ENCODE results near the gene PAX5.

PAX5 gene

GRCh38 chr9:37042421-37042820 lies 8.4 kb upstream of the PAX5 start:
- TF ChIP-seq ZFX (IDR thresholded peaks at IDR 0.05) = no peak
- TF ChIP-seq CTCF (conservative IDR thresholded peaks at IDR 0.05) = no peak
- no peak overlapping the region for H3K27ac ChIP-seq

- TF ChIP-seq CTCF (conservative IDR thresholded peaks at IDR 0.05) (no peak), ZFX (IDR thresholded peaks at IDR 0.05) (no peak)
- H3K27ac ChIP-seq = no peak overlapping the region
Observed at GRCh38 chr9:37040508-37041127, 6.5 kb upstream of the PAX5 start.

DNA sequence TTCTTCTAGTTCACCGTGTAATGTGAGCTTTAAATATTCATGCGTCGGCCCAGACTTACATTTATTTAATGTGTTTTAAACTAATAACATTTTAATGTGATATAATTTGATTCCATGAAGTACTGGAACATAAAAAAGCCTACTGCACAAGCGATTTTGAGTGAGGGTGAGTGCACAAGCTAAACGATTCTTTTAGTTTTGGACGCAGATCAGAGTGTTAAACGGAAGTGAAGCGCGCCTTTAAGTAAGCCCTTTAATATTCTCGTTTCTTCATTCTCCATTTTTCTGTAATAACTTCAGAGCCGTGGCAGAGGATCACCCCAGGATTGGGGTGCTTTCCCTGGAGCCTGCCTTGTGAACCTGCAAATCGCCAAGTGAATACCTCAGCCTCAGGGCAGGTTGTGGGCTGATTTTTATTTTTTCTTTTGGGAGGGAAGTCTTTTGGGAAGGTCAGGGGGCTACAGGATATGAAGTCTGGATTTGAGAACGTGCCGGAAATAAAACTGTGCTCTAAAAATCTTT lies 4.9 kb upstream of the PAX5 start:
- no peak overlapping the region for H3K27ac ChIP-seq
- TF ChIP-seq CTCF (conservative IDR thresholded peaks at IDR 0.05) = no peak

- no peak overlapping the region for H3K27ac ChIP-seq
- TF ChIP-seq ZFX (IDR thresholded peaks at IDR 0.05) (no peak), CTCF (conservative IDR thresholded peaks at IDR 0.05) (no peak)
Observed at GRCh38 chr9:37038302-37038942, 4.4 kb upstream of the PAX5 start.

DNA sequence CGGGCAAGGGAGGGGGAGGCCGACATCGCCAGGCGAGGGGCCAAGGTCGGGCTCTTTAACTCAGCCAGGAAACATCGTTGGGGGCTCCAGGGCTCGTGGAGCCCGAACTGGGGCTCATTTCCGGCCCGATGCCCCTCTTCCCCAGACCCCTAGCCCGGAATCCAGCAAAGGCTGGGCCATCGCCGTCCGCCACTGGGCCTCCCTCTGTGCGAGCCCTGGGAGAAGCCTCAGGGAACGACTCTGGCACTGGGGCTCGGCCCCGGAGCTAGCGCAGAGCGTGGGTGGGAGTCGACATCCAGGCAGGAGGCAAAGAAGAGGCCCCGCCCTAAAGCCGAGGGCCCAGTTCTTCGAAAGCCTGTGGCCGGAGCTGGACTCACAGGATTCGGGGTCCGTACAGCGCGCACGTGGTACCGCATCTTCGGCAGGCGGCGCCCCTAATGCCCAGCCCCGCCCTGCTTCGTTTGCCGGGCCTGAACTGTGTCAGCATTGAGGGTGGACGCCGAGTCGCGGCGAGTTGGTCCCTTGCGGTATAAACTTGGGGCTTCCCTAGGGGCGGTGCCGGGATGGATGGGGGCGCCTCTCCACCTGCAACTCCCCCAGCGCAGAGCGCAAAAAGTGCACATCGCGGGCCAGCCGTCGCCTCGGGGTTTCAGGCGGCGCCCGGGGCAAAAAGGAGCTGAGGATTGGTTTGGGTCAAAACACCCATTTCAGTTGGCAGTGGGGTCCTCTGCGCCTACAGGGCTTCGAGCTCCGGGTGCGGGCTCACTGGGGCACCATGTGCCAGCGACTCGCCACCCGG lies 3.6 kb upstream of the PAX5 start:
- no peak overlapping the region for H3K27ac ChIP-seq
- no peak for TF ChIP-seq ZFX (IDR thresholded peaks at IDR 0.05)
- TF ChIP-seq CTCF (conservative IDR thresholded peaks at IDR 0.05) = no peak

GRCh38 chr9:37036776-37037502 lies 2.9 kb upstream of the PAX5 start:
- no peak overlapping the region for H3K27ac ChIP-seq
- TF ChIP-seq CTCF (conservative IDR thresholded peaks at IDR 0.05) (no peak), ZFX (IDR thresholded peaks at IDR 0.05) (no peak)
